Astrocyte (in vitro differentiated cells and primary cell): Measurements from ENCODE around the gene CCL22. TPM values are rescaled to one million over a fixed set of nuclear protein-coding genes. Genes with fewer than 3 reads are reported as not detected.
"Not testable (repeated sequence)": the region's sequence is repeated elsewhere in the genome, so short reads cannot be mapped to it uniquely, and the experiment has no call there.

ENCODE experiments used
- DNase-seq: peaks from one replicate; pipeline ENCODE4 v3.0.0-alpha.2; 2010; ENCODE audit warnings: low read depth
- FAIRE-seq: peaks from 2 replicates; lab custom pipeline; 2011; peaks lifted over from hg19 to GRCh38; lab: Jason Lieb, UNC
- H2AFZ ChIP-seq: 2 replicates; pipeline ENCODE4 v1.6.0; 2012; ENCODE audit warnings: low read depth, low read length, inconsistent platforms
- H3K27ac ChIP-seq: 2 replicates; pipeline ENCODE4 v1.5.1; 2011; ENCODE audit warnings: low read depth, low read length, inconsistent platforms
- H3K27me3 ChIP-seq: 2 replicates; pipeline ENCODE4 v1.6.0; 2011; ENCODE audit warnings: low read length, inconsistent platforms; ENCODE audit not compliant: insufficient read depth
- H3K36me3 ChIP-seq: 2 replicates; pipeline ENCODE4 v1.5.1; 2011; ENCODE audit warnings: low read length, inconsistent platforms; ENCODE audit not compliant: insufficient read depth
- H3K4me1 ChIP-seq: 2 replicates; pipeline ENCODE4 v1.5.1; 2011; ENCODE audit warnings: low read length, inconsistent platforms; ENCODE audit not compliant: insufficient read depth
- H3K4me2 ChIP-seq: 2 replicates; pipeline ENCODE4 v1.6.0; 2012; ENCODE audit warnings: low read length, inconsistent platforms
- H3K4me3 ChIP-seq: 2 replicates; pipeline ENCODE4 v1.5.1; 2011; ENCODE audit warnings: low read depth, mild to moderate bottlenecking, low read length, inconsistent platforms; ENCODE audit not compliant: insufficient read depth
- H3K79me2 ChIP-seq: 2 replicates; pipeline ENCODE4 v1.6.0; 2012; ENCODE audit warnings: mild to moderate bottlenecking, low read length, inconsistent platforms; ENCODE audit not compliant: insufficient read depth
- H3K9ac ChIP-seq: 2 replicates; pipeline ENCODE4 v1.6.0; 2012; ENCODE audit warnings: mild to moderate bottlenecking, low read length, inconsistent platforms
- H3K9me3 ChIP-seq: 2 replicates; pipeline ENCODE4 v1.5.1; 2012; ENCODE audit warnings: low read depth, mild to moderate bottlenecking, low read length, inconsistent platforms; ENCODE audit not compliant: insufficient read depth
- H4K20me1 ChIP-seq: 2 replicates; pipeline ENCODE4 v1.6.0; 2012; ENCODE audit warnings: low read length, inconsistent platforms; ENCODE audit not compliant: insufficient read depth
- H3K27ac Mint-ChIP-seq: one replicate; pipeline ENCODE4 v1.8.0; 2021; ENCODE audit warnings: mild to moderate bottlenecking, mixed read lengths; ENCODE audit not compliant: unreplicated experiment
- H3K27me3 Mint-ChIP-seq: one replicate; pipeline ENCODE4 v1.8.0; 2021; ENCODE audit warnings: low read depth, mixed read lengths; ENCODE audit not compliant: unreplicated experiment
- H3K36me3 Mint-ChIP-seq: one replicate; pipeline ENCODE4 v1.8.0; 2021; ENCODE audit warnings: low read depth, mixed read lengths; ENCODE audit not compliant: unreplicated experiment
- H3K4me1 Mint-ChIP-seq: one replicate; pipeline ENCODE4 v1.8.0; 2021; ENCODE audit warnings: low read depth, mixed read lengths; ENCODE audit not compliant: unreplicated experiment
- H3K4me3 Mint-ChIP-seq: one replicate; pipeline ENCODE4 v1.8.0; 2021; ENCODE audit warnings: mild to moderate bottlenecking, moderate library complexity, mixed read lengths; ENCODE audit not compliant: unreplicated experiment
- H3K9me3 Mint-ChIP-seq: one replicate; pipeline ENCODE4 v1.8.0; 2021; ENCODE audit warnings: mild to moderate bottlenecking, mixed read lengths; ENCODE audit not compliant: unreplicated experiment
- EZH2 ChIP-seq: IDR thresholded peaks from 2 replicates; pipeline ENCODE4 v1.6.1; 2012; ENCODE audit warnings: mild to moderate bottlenecking, low read length, inconsistent platforms; ENCODE audit not compliant: insufficient read depth
- total RNA-seq: library from RNA; stranded (reverse); gene quantifications from 2 replicates; pipeline ENCODE4 v1.2.1, GENCODE V29; 2021
- TF ChIP-seq, protein P1 (sequence below): IDR thresholded peaks from 2 replicates; pipeline ENCODE4 v1.5.1; 2011; ENCODE audit warnings: low read depth, mild to moderate bottlenecking, inconsistent platforms, low read length, moderate library complexity; ENCODE audit not compliant: insufficient read depth

Gene CCL22
- total RNA-seq, 1 donor from 2014 or later = not detected

DNA sequence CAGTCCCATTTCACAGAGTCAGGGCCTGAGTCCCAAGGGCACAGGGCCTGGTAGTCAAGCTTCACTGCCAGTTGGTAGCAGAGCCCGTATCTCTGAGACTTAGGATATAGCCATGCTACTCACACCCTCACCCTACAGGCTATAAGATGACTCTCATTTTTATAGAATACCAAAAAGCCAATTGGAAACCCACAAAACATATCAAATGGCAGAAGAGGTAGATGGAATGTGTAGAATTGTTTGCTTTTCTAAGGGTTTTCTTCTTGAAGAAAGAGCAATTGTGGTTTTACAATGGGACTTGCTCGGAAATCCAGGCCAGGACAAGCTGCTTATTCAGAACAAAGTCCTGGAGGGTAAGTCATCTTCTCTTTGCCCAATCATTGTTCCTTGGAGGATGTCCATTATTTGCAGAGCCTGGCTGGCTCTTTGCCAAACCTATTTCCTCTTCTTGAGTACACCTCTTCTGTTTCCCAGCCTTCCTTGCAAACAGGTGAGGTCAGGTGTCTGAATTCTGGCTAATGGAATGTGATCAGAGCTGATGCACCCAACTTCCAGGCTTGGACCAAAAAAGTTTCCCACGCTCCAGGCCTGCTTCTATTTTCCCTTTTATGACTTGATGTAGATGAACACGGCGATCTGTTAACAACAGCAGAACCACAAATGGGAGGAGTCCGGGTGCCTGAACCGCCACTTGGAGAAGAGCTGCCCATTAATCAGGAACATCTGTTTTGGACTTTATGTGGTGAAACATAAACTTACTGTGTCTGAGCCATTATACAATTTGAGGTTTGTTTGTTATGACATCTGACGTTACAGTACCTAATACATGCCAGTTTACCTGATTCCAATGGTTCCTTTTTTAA lies 16.9 kb upstream of the CCL22 start:
- Histone ChIP-seq H3K27ac (no peak overlapping the region), H3K4me2 (peak overlapping the region; percentile 32), H3K79me2 (no peaks in the 10 kb centered on the region), H3K27me3 (peaks cover 13% of the 10 kb centered on the region), H4K20me1 (no peaks in the 10 kb centered on the region), H3K36me3 (no peaks in the 10 kb centered on the region), H3K9ac (no peak overlapping the region), H2AFZ (no peak overlapping the region), H3K4me1 (peaks cover 18% of the 10 kb centered on the region), H3K4me3 (no peak overlapping the region), H3K9me3 (no peaks in the 10 kb centered on the region)
- Mint-ChIP-seq H3K27me3 (peaks cover 5% of the 10 kb centered on the region), H3K36me3 (no peaks in the 10 kb centered on the region), H3K9me3 (peaks cover 10% of the 10 kb centered on the region), H3K27ac (peak overlapping the region; percentile 16), H3K4me3 (no peak overlapping the region), H3K4me1 (peaks cover 27% of the 10 kb centered on the region)
- DNase-seq (peak; percentile 95), FAIRE-seq (no peak)
- no peak for TF ChIP-seq EZH2
- TF ChIP-seq, protein P1, sequence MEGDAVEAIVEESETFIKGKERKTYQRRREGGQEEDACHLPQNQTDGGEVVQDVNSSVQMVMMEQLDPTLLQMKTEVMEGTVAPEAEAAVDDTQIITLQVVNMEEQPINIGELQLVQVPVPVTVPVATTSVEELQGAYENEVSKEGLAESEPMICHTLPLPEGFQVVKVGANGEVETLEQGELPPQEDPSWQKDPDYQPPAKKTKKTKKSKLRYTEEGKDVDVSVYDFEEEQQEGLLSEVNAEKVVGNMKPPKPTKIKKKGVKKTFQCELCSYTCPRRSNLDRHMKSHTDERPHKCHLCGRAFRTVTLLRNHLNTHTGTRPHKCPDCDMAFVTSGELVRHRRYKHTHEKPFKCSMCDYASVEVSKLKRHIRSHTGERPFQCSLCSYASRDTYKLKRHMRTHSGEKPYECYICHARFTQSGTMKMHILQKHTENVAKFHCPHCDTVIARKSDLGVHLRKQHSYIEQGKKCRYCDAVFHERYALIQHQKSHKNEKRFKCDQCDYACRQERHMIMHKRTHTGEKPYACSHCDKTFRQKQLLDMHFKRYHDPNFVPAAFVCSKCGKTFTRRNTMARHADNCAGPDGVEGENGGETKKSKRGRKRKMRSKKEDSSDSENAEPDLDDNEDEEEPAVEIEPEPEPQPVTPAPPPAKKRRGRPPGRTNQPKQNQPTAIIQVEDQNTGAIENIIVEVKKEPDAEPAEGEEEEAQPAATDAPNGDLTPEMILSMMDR = no peak

DNA sequence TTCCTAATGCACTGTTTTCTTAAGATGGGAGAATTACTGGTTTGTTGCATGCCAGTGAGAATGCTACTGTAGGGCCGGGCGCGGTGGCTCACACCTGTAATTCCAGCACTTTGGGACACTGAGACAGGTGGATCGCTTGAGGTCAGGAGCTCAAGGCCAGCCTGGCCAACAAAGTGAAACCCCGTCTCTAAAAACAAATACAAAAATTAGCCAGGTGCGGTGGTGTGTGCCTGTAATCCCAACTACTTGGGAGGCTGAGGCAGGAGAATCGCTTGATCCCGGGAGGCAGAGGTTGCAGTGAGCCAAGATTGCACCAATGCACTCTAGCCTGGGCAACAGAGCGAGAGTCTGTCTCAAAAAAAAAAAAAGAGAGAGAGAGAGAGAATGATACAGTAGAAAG lies 16.0 kb upstream of the CCL22 start:
- not testable (repeated sequence) for H3K79me2 ChIP-seq, DNase-seq, H4K20me1 ChIP-seq, H3K4me3 Mint-ChIP-seq, H3K9me3 ChIP-seq, H3K27ac Mint-ChIP-seq, FAIRE-seq, H3K27ac ChIP-seq, H2AFZ ChIP-seq, H3K9ac ChIP-seq, H3K36me3 Mint-ChIP-seq, H3K36me3 ChIP-seq, H3K4me3 ChIP-seq, H3K4me2 ChIP-seq
- Histone ChIP-seq H3K4me1 (peaks cover 18% of the 10 kb centered on the region), H3K27me3 (peaks cover 13% of the 10 kb centered on the region)
- Mint-ChIP-seq H3K27me3 (peaks cover 14% of the 10 kb centered on the region), H3K9me3 (peaks cover 19% of the 10 kb centered on the region), H3K4me1 (peaks cover 27% of the 10 kb centered on the region)

DNA sequence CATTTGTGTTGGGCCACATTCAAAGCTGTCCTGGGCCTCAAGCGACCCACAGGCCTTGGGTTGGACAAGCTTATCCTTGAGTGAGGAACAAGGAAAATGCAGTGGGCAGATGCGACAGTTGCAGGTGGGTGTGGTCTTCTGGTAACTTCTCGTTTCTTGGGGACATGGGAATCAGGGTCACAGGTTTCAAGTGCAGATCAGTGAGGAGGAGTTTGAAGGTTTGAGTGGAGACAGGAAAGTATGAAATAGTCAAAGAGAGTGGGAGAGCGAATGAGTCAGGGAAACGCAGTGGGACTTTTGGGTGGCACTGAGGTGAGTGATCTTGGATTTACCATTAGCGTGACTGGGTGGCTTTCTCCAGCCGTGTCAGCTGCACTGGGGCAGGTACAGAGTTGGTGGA lies 15.4 kb upstream of the CCL22 start:
- FAIRE-seq = no peak
- Mint-ChIP-seq H3K4me3 (no peak overlapping the region), H3K4me1 (peaks cover 27% of the 10 kb centered on the region), H3K36me3 (no peaks in the 10 kb centered on the region), H3K9me3 (peaks cover 18% of the 10 kb centered on the region), H3K27me3 (peaks cover 14% of the 10 kb centered on the region), H3K27ac (no peak overlapping the region)
- Histone ChIP-seq H3K9me3 (peaks cover 4% of the 10 kb centered on the region), H4K20me1 (no peaks in the 10 kb centered on the region), H3K9ac (no peak overlapping the region), H3K4me1 (peaks cover 18% of the 10 kb centered on the region), H3K4me2 (no peak overlapping the region), H3K27me3 (peaks cover 17% of the 10 kb centered on the region), H2AFZ (no peak overlapping the region), H3K27ac (no peak overlapping the region), H3K79me2 (no peaks in the 10 kb centered on the region), H3K4me3 (no peak overlapping the region), H3K36me3 (no peaks in the 10 kb centered on the region)
- TF ChIP-seq, protein P1 = no peak
- DNase-seq = no peak

- H3K9me3 Mint-ChIP-seq = peaks cover 18% of the 10 kb centered on the region
- H3K4me2 ChIP-seq, H3K36me3 ChIP-seq, H3K27ac Mint-ChIP-seq, H3K9me3 ChIP-seq, H3K4me3 Mint-ChIP-seq, DNase-seq, H2AFZ ChIP-seq, H4K20me1 ChIP-seq, FAIRE-seq, H3K9ac ChIP-seq, H3K4me3 ChIP-seq, H3K79me2 ChIP-seq, H3K36me3 Mint-ChIP-seq, H3K27ac ChIP-seq: not testable (repeated sequence)
- Histone ChIP-seq H3K4me1 (peaks cover 18% of the 10 kb centered on the region), H3K27me3 (peaks cover 25% of the 10 kb centered on the region)
- peaks cover 20% of the 10 kb centered on the region for H3K27me3 Mint-ChIP-seq
- H3K4me1 Mint-ChIP-seq = peaks cover 26% of the 10 kb centered on the region
Measured at GRCh38 chr16:57344094-57344493, 14.5 kb upstream of the CCL22 start.
